H1 (cell line): Measurements from ENCODE around the gene TNNI2. TPM values are rescaled to one million over a fixed set of nuclear protein-coding genes. Genes with fewer than 3 reads are reported as not detected.

Experiments used
- CTCF ChIA-PET: fragments of 300-600 bp; sonication (Branson Sonifier 250); formaldehyde crosslinking; loops from one replicate; lab custom pipeline; 2021; ENCODE audit not compliant: partially characterized antibody; lab: Charles Lee
- POLR2A ChIA-PET: fragments of 300-600 bp; sonication (Branson Sonifier 250); formaldehyde crosslinking; loops from one replicate; lab custom pipeline; 2021; ENCODE audit warnings: inconsistent platforms; ENCODE audit not compliant: partially characterized antibody; lab: Charles Lee
- DNase-seq, 2 experiments: peaks; one replicate each; pipeline versions ENCODE4 v3.0.0 to v3.0.0-alpha.2; 2010 to 2022; ENCODE audit warnings: low spot score in 2 of 2, low read depth in 1 of 2, mixed read lengths in 1 of 2
- FAIRE-seq: peaks from 2 replicates; lab custom pipeline; 2011; peaks lifted over from hg19 to GRCh38; lab: Jason Lieb, UNC
- H2AFZ ChIP-seq: 2 replicates; pipeline ENCODE4 v1.8.1; 2012; ENCODE audit warnings: low read length, inconsistent platforms
- H2AK5ac ChIP-seq: 2 replicates; pipeline ENCODE4 v1.6.1; 2013; ENCODE audit warnings: low read depth, low read length
- H2BK120ac ChIP-seq: replicated peaks from 2 replicates; pipeline ENCODE3; 2013; ENCODE audit warnings: low read depth, low read length, inconsistent platforms
- H2BK12ac ChIP-seq: 2 replicates; pipeline ENCODE4 v1.6.1; 2013; ENCODE audit warnings: low read depth, low read length
- H2BK15ac ChIP-seq: 2 replicates; pipeline ENCODE4 v1.6.1; 2013; ENCODE audit warnings: low read length
- H2BK20ac ChIP-seq: 2 replicates; pipeline ENCODE4 v1.6.1; 2013; ENCODE audit warnings: low read length
- H2BK5ac ChIP-seq: 2 replicates; pipeline ENCODE4 v1.6.1; 2013; ENCODE audit warnings: low read depth, low read length
- H3K14ac ChIP-seq: 2 replicates; pipeline ENCODE4 v1.6.1; 2013; ENCODE audit warnings: inconsistent platforms; ENCODE audit not compliant: insufficient read length
- H3K18ac ChIP-seq: 2 replicates; pipeline ENCODE4 v1.6.1; 2013; ENCODE audit warnings: low read length; ENCODE audit errors: extremely low read depth
- H3K23ac ChIP-seq: 2 replicates; pipeline ENCODE4 v1.6.1; 2013; ENCODE audit warnings: inconsistent platforms; ENCODE audit not compliant: insufficient read length
- H3K23me2 ChIP-seq: 2 replicates; pipeline ENCODE4 v1.6.1; 2013; ENCODE audit warnings: low read depth, low read length
- H3K27ac ChIP-seq: 2 replicates; pipeline ENCODE4 v1.6.1; 2011; ENCODE audit warnings: low read depth, low read length, inconsistent platforms
- H3K27me3 ChIP-seq, 4 experiments: replicated peaks in 1 of 4; 1 replicate in 1 of 4; 2 replicates in 3 of 4; pipeline versions ENCODE4 v1.6.1 to v1.8.1; 2011 to 2013; ENCODE audit warnings: low read length in 3 of 4, mild to moderate bottlenecking in 3 of 4, inconsistent platforms in 2 of 4, mixed read lengths in 2 of 4, moderate library complexity in 1 of 4; ENCODE audit not compliant: control insufficient read depth in 3 of 4, insufficient read depth in 3 of 4; ENCODE audit errors: extremely low read depth in 1 of 4
- H3K36me3 ChIP-seq, 4 experiments: 2 replicates each; pipeline versions ENCODE4 v1.6.1 to v1.8.1; 2011 to 2013; ENCODE audit warnings: mild to moderate bottlenecking in 4 of 4, low read length in 3 of 4, moderate library complexity in 2 of 4, control low read depth in 1 of 4, inconsistent platforms in 1 of 4; ENCODE audit not compliant: insufficient read depth in 4 of 4, control insufficient read depth in 2 of 4
- H3K4ac ChIP-seq: replicated peaks from 2 replicates; pipeline ENCODE3; 2013; ENCODE audit warnings: low read length, low read depth, mixed read lengths, inconsistent platforms; ENCODE audit not compliant: insufficient read length
- H3K4me1 ChIP-seq, 4 experiments: replicated peaks in 1 of 4; 1 replicate in 1 of 4; 2 replicates in 3 of 4; pipeline versions ENCODE4 v1.6.1 to v1.8.1; 2011 to 2013; ENCODE audit warnings: low read length in 3 of 4, inconsistent platforms in 2 of 4, mixed read lengths in 1 of 4; ENCODE audit not compliant: insufficient read depth in 4 of 4, control insufficient read depth in 3 of 4
- H3K4me2 ChIP-seq, 2 experiments: 2 replicates each; pipeline versions ENCODE4 v1.6.1 to v1.8.1; 2011 to 2013; ENCODE audit warnings: low read depth in 2 of 2, low read length in 2 of 2, control low read depth in 1 of 2, inconsistent platforms in 1 of 2, mild to moderate bottlenecking in 1 of 2; ENCODE audit not compliant: insufficient read depth in 1 of 2
- H3K4me3 ChIP-seq, 4 experiments: fragments of 200-600, 300-600 bp in 1 of 4; sonication (generic), shearing (Covaris generic), sonication (Bioruptor Twin) in 1 of 4; 2 replicates each; pipeline versions ENCODE4 v1.5.1 to v1.8.1; 2011 to 2016; ENCODE audit warnings: low read length in 4 of 4, low read depth in 3 of 4, control low read depth in 2 of 4, inconsistent platforms in 2 of 4, mild to moderate bottlenecking in 2 of 4, mixed read lengths in 1 of 4, moderate library complexity in 1 of 4; ENCODE audit not compliant: insufficient read depth in 2 of 4; ENCODE audit errors: extremely low read depth in 1 of 4
- H3K56ac ChIP-seq: replicated peaks from 2 replicates; pipeline ENCODE3; 2013; ENCODE audit warnings: low read depth, mild to moderate bottlenecking, mixed read lengths, low read length, inconsistent platforms; ENCODE audit not compliant: insufficient read length
- H3K79me1 ChIP-seq: 2 replicates; pipeline ENCODE4 v1.6.1; 2013; ENCODE audit warnings: low read depth, low read length, control low read depth
- H3K79me2 ChIP-seq, 2 experiments: 2 replicates each; pipeline versions ENCODE4 v1.6.1 to v1.8.1; 2012 to 2013; ENCODE audit warnings: low read length in 2 of 2, mild to moderate bottlenecking in 2 of 2, inconsistent platforms in 1 of 2; ENCODE audit not compliant: insufficient read depth in 2 of 2, control insufficient read depth in 1 of 2
- H3K9ac ChIP-seq, 4 experiments: replicated peaks in 1 of 4; 1 replicate in 1 of 4; 2 replicates in 3 of 4; pipeline versions ENCODE4 v1.6.1 to v1.8.1; 2011 to 2013; ENCODE audit warnings: low read depth in 3 of 4, low read length in 3 of 4, control low read depth in 2 of 4, mild to moderate bottlenecking in 2 of 4, moderate library complexity in 2 of 4, inconsistent platforms in 1 of 4; ENCODE audit errors: extremely low read depth in 1 of 4
- H3K9me3 ChIP-seq, 2 experiments: 2 replicates each; pipeline versions ENCODE4 v1.6.1 to v1.8.1; 2012 to 2013; ENCODE audit warnings: mild to moderate bottlenecking in 2 of 2, moderate library complexity in 2 of 2, control low read depth in 1 of 2, inconsistent platforms in 1 of 2, low read depth in 1 of 2, low read length in 1 of 2, mixed read lengths in 1 of 2; ENCODE audit not compliant: insufficient read depth in 2 of 2
- H4K20me1 ChIP-seq, 2 experiments: replicated peaks in 1 of 2; 2 replicates each; pipeline versions ENCODE3 to v1.8.1; 2011 to 2013; ENCODE audit warnings: inconsistent platforms in 2 of 2, low read length in 2 of 2, mild to moderate bottlenecking in 1 of 2; ENCODE audit not compliant: insufficient read depth in 2 of 2, control insufficient read depth in 1 of 2
- H4K5ac ChIP-seq: 2 replicates; pipeline ENCODE4 v1.6.1; 2013; ENCODE audit warnings: low read length, low read depth, mixed read lengths, inconsistent platforms; ENCODE audit not compliant: insufficient read length
- H4K8ac ChIP-seq: 2 replicates; pipeline ENCODE4 v1.8.0; 2013; ENCODE audit warnings: mild to moderate bottlenecking, moderate library complexity, low read length, inconsistent platforms; ENCODE audit not compliant: insufficient read depth; ENCODE audit errors: extremely low read depth
- H4K91ac ChIP-seq: replicated peaks from 2 replicates; pipeline ENCODE3; 2013; ENCODE audit warnings: low read length, mixed read lengths, inconsistent platforms; ENCODE audit not compliant: insufficient read length
- BACH1 ChIP-seq: IDR thresholded peaks from 2 replicates; pipeline ENCODE4 v1.6.1; 2012; ENCODE audit warnings: low read length, improper control_type of control experiment
- CEBPB ChIP-seq: IDR thresholded peaks from 2 replicates; pipeline ENCODE4 v1.6.1; 2012; ENCODE audit warnings: low read depth, low read length
- EGR1 ChIP-seq: IDR thresholded peaks from 2 replicates; pipeline ENCODE4 v1.6.1; 2011; ENCODE audit warnings: low read depth, low read length, borderline replicate concordance
- RAD21 ChIP-seq, 2 experiments: IDR thresholded peaks in 1 of 2; conservative IDR thresholded peaks in 1 of 2; 2 replicates each; pipeline ENCODE4 v1.6.1; 2011; ENCODE audit warnings: low read depth in 2 of 2, low read length in 2 of 2, improper control_type of control experiment in 1 of 2, inconsistent platforms in 1 of 2, mild to moderate bottlenecking in 1 of 2, moderate library complexity in 1 of 2
- RBBP5 ChIP-seq: IDR thresholded peaks from 2 replicates; pipeline ENCODE4 v1.7.1; 2012; ENCODE audit warnings: low read depth, mild to moderate bottlenecking, inconsistent platforms, low read length, moderate library complexity, borderline replicate concordance
- RFX5 ChIP-seq: IDR thresholded peaks from 2 replicates; pipeline ENCODE4 v1.6.1; 2011; ENCODE audit warnings: low read depth, low read length, improper control_type of control experiment, borderline replicate concordance
- RNF2 ChIP-seq: fragments of 200-900, 300-1000 bp; sonication (generic); IDR thresholded peaks from 2 replicates; pipeline ENCODE4 v1.7.1; 2016; ENCODE audit warnings: borderline replicate concordance, low read depth, mild to moderate bottlenecking, antibody characterized with exemption, low read length; ENCODE audit not compliant: poor library complexity, severe bottlenecking; ENCODE audit errors: missing control alignments
- SIN3A ChIP-seq, 2 experiments: IDR thresholded peaks in 1 of 2; conservative IDR thresholded peaks in 1 of 2; 2 replicates each; pipeline ENCODE4 v1.6.1; 2011 to 2012; ENCODE audit warnings: low read length in 2 of 2, improper control_type of control experiment in 1 of 2, low read depth in 1 of 2, mild to moderate bottlenecking in 1 of 2
- SIRT6 ChIP-seq: IDR thresholded peaks from one replicate; pipeline ENCODE4 v1.7.1; 2012; ENCODE audit warnings: low read length, inconsistent platforms
- SP2 ChIP-seq: IDR thresholded peaks from 2 replicates; pipeline ENCODE4 v1.6.1; 2012; ENCODE audit warnings: mild to moderate bottlenecking, low read length, inconsistent platforms
- TAF7 ChIP-seq: optimal IDR thresholded peaks from 2 replicates; pipeline ENCODE3; 2011; ENCODE audit warnings: low read depth, mild to moderate bottlenecking, inconsistent platforms, low read length, moderate library complexity, borderline replicate concordance
- TBP ChIP-seq: IDR thresholded peaks from 2 replicates; pipeline ENCODE4 v1.6.1; 2011; ENCODE audit warnings: low read depth, low read length, improper control_type of control experiment
- USF2 ChIP-seq: IDR thresholded peaks from 2 replicates; pipeline ENCODE4 v1.6.1; 2011; ENCODE audit warnings: low read length, improper control_type of control experiment
- WGBS, 2 experiments: shearing (Covaris generic) in 1 of 2; methylation state at CpG; one replicate each; pipeline versions ENCODE4 v1.1.6 to v1.1.7; 2013 to 2015; ENCODE audit warnings: low lambda C conversion rate in 2 of 2, mixed read lengths in 2 of 2, inconsistent platforms in 1 of 2, low coverage in 1 of 2, missing lambda C conversion rate in 1 of 2; ENCODE audit not compliant: insufficient replicate concordance in 2 of 2, insufficient coverage in 1 of 2, insufficient read length in 1 of 2; ENCODE audit errors: extremely low coverage in 1 of 2, missing lambda C conversion rate in 1 of 2; 5-methylcytosine and 5-hydroxymethylcytosine counted together
- polyA plus RNA-seq, 7 experiments: library from polyadenylated mRNA; depleted of rRNA in 3 of 7; stranded (reverse) in 5 of 7; unstranded in 2 of 7; fragments of >200 nt in 5 of 7; fragments of 200-250 nt in 2 of 7; gene quantifications; 1 replicate in 5 of 7; 2 replicates in 1 of 7; 4 replicates in 1 of 7; pipeline versions ENCODE4 v1.2.1 to v1.2.3, GENCODE V29; 2011 to 2013; ENCODE audit warnings: missing spikeins in 2 of 7, mixed read lengths in 2 of 7
- total RNA-seq: library from RNA; stranded (reverse); fragmentation: NEBNext Ultra II Directional; extraction: Animal tissue kit (Norgen Biotek cat#: 25700); gene quantifications from 2 replicates; pipeline ENCODE4 v1.2.1, GENCODE V29; 2021

Gene TNNI2
- total and polyA plus RNA-seq, 2 of the 8 experiments (the other 6 are each of a cell fraction or from before 2014, with no cell fraction given), result not detected

DNA sequence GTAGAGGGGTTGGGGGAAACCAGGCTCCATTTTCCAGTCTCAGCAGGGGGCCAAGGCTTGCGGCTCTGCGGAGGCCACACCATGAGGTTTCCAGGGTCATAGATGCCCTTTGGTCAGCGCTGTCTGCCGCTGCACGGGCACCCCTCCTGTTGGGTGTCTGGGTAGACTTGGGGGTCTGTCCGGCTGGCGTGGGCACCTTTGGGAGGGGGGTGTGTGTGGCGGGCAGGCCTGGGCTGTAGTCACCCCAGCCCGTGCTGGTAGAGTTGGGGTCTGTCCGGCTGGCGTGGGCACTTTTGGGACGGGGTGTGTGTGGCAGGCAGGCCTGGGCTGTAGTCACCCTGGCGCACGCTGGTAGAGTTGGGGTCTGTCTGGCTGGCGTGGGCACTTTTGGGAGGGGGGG lies 32.8 kb downstream of the TNNI2 start:
- POLR2A ChIA-PET, result no interaction called here
- TF ChIP-seq SIRT6, result no peak
- TF ChIP-seq TAF7, result no peak
- no peak for TF ChIP-seq SP2
- TF ChIP-seq TBP, result no peak
- no peak for TF ChIP-seq SIN3A (conservative IDR thresholded peaks at IDR 0.05 in 1 of 2, IDR thresholded peaks at IDR 0.05 in 1 of 2; ENCODE audit: low read depth in 1 of 2, low read length in 2 of 2)
- no peak for TF ChIP-seq RAD21 (IDR thresholded peaks at IDR 0.05 in 1 of 2, conservative IDR thresholded peaks at IDR 0.05 in 1 of 2; ENCODE audit: low read depth in 2 of 2, low read length in 2 of 2)
- TF ChIP-seq RBBP5, result no peak
- TF ChIP-seq EGR1, result no peak
- no peak for TF ChIP-seq RFX5
- no peak for TF ChIP-seq CEBPB
- no peak for TF ChIP-seq BACH1
- no peak for TF ChIP-seq USF2
- no peak for TF ChIP-seq RNF2

More for the DNA sequence above, 32.8 kb downstream of the TNNI2 start:
- Histone ChIP-seq H3K79me2 (no peaks in the 10 kb centered on the region), H2BK120ac (no peak overlapping the region), H2AFZ (no peak overlapping the region), H3K56ac (no peak overlapping the region), H4K8ac (no peak overlapping the region), H2BK12ac (no peak overlapping the region), H3K23ac (no peak overlapping the region), H3K23me2 (no peaks in the 10 kb centered on the region; the same call in 1 of the 2 replicates), H3K14ac (no peak overlapping the region), H3K4me3 (no peak overlapping the region), H3K27me3 (peaks cover 0 to 3% (median 0%) of the 10 kb centered on the region in 4 experiments; a peak in 1 of 7 replicates), H3K36me3 (no peaks in the 10 kb centered on the region), H3K4ac (no peak overlapping the region), H4K5ac (no peak overlapping the region), H2AK5ac (no peak overlapping the region), H3K9me3 (no peaks in the 10 kb centered on the region), H4K91ac (no peak overlapping the region), H2BK5ac (no peak overlapping the region), H2BK20ac (no peak overlapping the region), H3K18ac (no peak overlapping the region), H3K79me1 (no peaks in the 10 kb centered on the region), H3K27ac (no peak overlapping the region), H2BK15ac (no peak overlapping the region), H3K4me1 (no peaks in the 10 kb centered on the region), H3K4me2 (no peak overlapping the region), H4K20me1 (no peaks in the 10 kb centered on the region), H3K9ac (no peak overlapping the region)
- DNase-seq (no peak), FAIRE-seq (no peak)
- WGBS, 2 experiments, result 87% methylated on average over 15 of the region's 15 CpGs; no CpG with 5 or more reads in 1 of the 2 experiments
- CTCF ChIA-PET, result interaction anchor here (0.6 to 3.3 kb wide), 8 partner anchors 11 to 433 kb away, joined by 3 to 25 read pairs (median 11); no protein-coding TSS in a partner anchor
